HG02981 (cell line): ENCODE measurements around the gene TSPAN11.
"Not testable (repeated sequence)": the region's sequence is repeated elsewhere in the genome, so short reads cannot be mapped to it uniquely, and the experiment has no call there.

ENCODE experiments used
- ATAC-seq: cut with Tn5 transposase; IDR thresholded peaks from one replicate; pipeline ENCODE4 v1.9.1; 2021; ENCODE audit warnings: mild to moderate bottlenecking, moderate library complexity; ENCODE audit not compliant: unreplicated experiment

The TSPAN11 gene

GRCh38 chr12:31017535-31017934 lies 91.0 kb downstream of the TSPAN11 start:
- ATAC-seq = no peak

GRCh38 chr12:31018106-31018789 lies 91.7 kb downstream of the TSPAN11 start:
- ATAC-seq = no peak

- ATAC-seq = no peak
Observed at GRCh38 chr12:31018790-31019505, 92.4 kb downstream of the TSPAN11 start.

GRCh38 chr12:31019561-31019960 lies 93.0 kb downstream of the TSPAN11 start:
- ATAC-seq = no peak

GRCh38 chr12:31019976-31020375 lies 93.4 kb downstream of the TSPAN11 start:
- ATAC-seq = no peak

GRCh38 chr12:31020385-31021166 lies 94.0 kb downstream of the TSPAN11 start:
- ATAC-seq = no peak

GRCh38 chr12:31021181-31021580 lies 94.6 kb downstream of the TSPAN11 start:
- ATAC-seq = no peak

- ATAC-seq = no peak
Observed at GRCh38 chr12:31021809-31022494, 95.4 kb downstream of the TSPAN11 start.

- no peak for ATAC-seq
Observed at GRCh38 chr12:31023271-31023724, 96.8 kb downstream of the TSPAN11 start.

GRCh38 chr12:31026202-31026601 lies 99.7 kb downstream of the TSPAN11 start:
- no peak for ATAC-seq

- not testable (repeated sequence) for ATAC-seq
Observed at GRCh38 chr12:31027006-31027405, 100.5 kb downstream of the TSPAN11 start.

GRCh38 chr12:31029468-31029867 lies 102.9 kb downstream of the TSPAN11 start:
- ATAC-seq = no peak

GRCh38 chr12:31029916-31030562 lies 103.5 kb downstream of the TSPAN11 start:
- ATAC-seq = no peak

- ATAC-seq = no peak
Observed at GRCh38 chr12:31031951-31032335, 105.4 kb downstream of the TSPAN11 start.

GRCh38 chr12:31033146-31033545 lies 106.6 kb downstream of the TSPAN11 start:
- ATAC-seq = no peak

- ATAC-seq = no peak
Observed at GRCh38 chr12:31033681-31034080, 107.1 kb downstream of the TSPAN11 start.

- ATAC-seq = no peak
Observed at GRCh38 chr12:31034372-31034771, 107.8 kb downstream of the TSPAN11 start.

- no peak for ATAC-seq
Observed at GRCh38 chr12:31035226-31035625, 108.7 kb downstream of the TSPAN11 start.

GRCh38 chr12:31035967-31036665 lies 109.6 kb downstream of the TSPAN11 start:
- no peak for ATAC-seq

GRCh38 chr12:31037028-31037427 lies 110.5 kb downstream of the TSPAN11 start:
- no peak for ATAC-seq
